Glomerular endothelial cell (primary cell): ENCODE results near the gene RXRG. TPM values are rescaled to one million over a fixed set of nuclear protein-coding genes. Genes with fewer than 3 reads are reported as not detected.

Source experiments
- total RNA-seq: library from RNA; depleted of rRNA; stranded (reverse); fragments of >200 nt; gene quantifications from 2 replicates; pipeline ENCODE4 v1.2.3, GENCODE V29; 2015

RXRG gene
- total RNA-seq, 1 donor from 2014 or later = not detected

Other genes with a start within 250 kb of the RXRG start
- not detected in 2 replicates for gene LMX1A, start 88.4 kb downstream of the RXRG start, total RNA-seq
- not detected in 2 replicates for gene LRRC52, start 98.9 kb upstream of the RXRG start, total RNA-seq
- 227 and 290 TPM in 2 replicates for gene MGST3, start 186.1 kb upstream of the RXRG start, total RNA-seq